Superior temporal gyrus (tissue), 1 donor: ENCODE data around the gene SPR.

ENCODE experiments used
- DNase-seq: peaks from one replicate; pipeline ENCODE4 v3.0.0-alpha.2; 2016; ENCODE audit errors: extremely low spot score

SPR gene

DNA sequence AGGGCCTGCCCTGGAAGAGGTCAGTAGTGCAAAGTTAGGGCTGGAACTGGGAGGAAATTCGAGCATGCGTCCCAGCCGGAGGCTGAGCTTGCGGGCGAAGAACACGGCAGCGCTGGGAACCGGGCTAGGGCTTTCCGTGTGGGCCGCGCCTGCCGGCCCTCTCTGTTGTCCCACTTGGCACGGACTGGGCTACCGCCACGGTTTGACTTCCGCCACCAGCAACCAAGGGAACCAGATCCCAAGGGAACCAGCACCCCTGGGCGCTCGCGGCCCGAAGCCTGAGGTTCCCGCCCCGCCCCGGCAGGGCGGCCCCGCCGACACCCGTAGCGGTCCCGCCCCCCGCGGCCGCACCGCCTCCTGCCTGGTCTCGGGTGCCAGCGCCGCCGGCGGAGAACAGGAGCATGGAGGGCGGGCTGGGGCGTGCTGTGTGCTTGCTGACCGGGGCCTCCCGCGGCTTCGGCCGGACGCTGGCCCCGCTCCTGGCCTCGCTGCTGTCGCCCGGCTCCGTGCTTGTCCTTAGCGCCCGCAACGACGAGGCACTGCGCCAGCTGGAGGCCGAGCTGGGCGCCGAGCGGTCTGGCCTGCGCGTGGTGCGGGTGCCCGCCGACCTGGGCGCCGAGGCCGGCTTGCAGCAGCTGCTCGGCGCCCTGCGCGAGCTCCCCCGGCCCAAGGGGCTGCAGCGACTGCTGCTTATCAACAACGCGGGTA is at the start of gene SPR:
Gene SPR, plus strand, starts transcription at position 377 of the 708 bp plus-strand sequence. Its CDS starts 25 bp downstream, at position 402.
- DNase-seq = peak; percentile 60

- DNase-seq = no peak
These were observed 47.1 kb upstream of the SPR start for GRCh38 chr2:72840066-72840465.

- DNase-seq = no peak
These were observed 45.6 kb upstream of the SPR start for GRCh38 chr2:72841462-72842125.

- DNase-seq = no peak
These were observed 43.9 kb upstream of the SPR start for GRCh38 chr2:72843301-72843700.

GRCh38 chr2:72846171-72847095 is 40.8 kb upstream of the SPR start:
- DNase-seq = no peak

DNA sequence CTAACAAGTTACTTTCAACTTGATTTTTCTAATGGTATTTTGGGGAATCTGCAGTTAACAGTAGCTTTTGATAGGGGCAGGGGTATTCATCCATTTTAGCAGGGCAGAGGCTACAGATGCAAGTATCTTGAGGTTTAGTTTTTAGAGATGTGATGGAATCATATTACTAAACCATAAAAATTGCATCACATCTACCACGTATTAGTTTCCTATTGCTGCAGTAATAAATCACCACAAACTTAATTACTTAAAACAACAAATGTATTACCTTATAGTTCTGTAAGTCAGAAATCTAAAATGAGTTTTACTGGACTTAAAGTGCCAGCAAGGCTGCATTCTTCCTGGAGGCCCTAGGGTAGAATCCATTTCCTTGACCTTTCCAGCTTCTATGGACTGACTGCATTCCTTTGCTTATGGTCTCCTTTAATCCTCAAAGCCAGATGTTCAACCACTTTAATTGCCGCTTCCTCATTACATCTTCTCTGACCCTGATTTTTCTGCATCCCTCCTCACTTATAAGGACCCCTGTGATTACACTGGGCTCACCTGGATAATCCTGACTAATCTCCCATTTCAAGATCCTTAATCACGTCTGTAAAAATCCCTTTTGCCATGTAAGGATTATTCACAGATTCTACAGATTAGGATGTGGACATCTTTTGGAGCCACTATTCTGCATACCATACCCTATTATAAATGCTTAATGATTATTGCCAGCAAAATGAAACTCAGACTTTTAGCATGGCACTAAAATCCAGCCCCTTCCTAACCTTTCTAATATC is 39.5 kb upstream of the SPR start:
- DNase-seq = no peak

DNA sequence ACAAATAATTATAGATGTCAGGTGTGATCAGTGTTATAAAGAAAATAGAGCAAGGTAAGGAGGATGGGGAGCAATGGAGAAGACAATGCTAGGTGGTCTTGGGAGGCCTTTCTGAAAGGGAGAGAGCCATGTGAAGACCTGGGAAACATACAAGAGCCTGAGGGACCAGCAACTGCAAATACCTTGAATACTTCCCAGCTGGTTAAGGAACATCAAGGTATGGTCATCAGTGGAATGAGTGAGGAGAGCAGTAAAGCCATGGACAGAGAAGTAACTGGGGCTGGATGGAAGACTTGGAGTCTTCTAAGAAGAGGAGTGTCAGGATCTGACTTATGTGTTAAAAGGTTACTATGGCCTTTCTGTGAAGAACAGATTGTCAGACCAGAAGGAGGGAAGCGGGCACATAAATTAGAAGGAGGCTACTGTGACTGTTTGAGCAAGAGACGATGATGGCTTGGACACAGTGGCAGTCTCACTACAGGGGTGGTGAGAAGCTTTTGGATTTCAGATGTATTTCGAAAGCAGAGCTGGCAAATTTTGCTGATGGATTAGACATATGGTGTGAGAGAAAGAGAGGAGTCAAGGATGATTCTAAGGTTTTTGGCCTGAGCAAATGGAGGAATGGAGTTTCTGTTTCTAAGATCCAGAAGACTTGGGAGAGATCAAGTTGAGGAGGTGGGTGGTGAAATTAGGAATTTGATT is 38.6 kb upstream of the SPR start:
- no peak for DNase-seq

DNA sequence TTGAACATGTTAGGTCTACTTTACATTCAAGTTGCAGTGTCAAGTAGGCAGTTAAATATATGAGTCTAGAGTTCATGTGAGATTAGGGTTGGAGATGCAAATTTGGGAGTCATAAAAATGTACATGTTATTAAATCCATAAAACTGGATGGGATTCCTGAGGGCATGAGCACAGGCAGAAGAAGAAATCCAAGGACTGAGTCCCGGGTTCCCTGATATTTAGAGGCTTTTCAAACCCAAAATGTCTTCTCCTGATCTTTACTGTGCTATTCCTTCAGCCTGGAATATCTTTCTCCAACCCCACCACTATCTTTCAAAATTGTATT is 38.1 kb upstream of the SPR start:
- no peak for DNase-seq

DNA sequence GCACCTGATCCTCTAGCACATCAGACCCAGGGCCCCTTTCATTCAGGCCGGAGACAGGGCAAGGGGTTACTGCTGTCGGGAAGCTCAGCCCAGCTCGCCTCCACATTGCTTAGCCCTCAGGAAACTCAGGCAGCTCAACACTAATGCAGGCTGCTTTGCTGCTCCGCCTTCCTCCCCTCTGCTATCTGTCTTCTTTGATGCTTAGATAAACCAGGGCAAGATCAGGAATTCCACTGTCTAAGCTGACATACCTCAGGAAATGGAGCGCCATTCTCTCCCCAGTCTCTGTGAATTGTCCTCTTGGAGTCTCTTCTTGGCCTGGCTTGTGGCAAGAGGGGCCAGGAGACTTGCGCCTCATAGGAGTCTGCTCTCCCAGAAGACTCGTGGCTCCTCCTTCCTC is 35.9 kb upstream of the SPR start:
- no peak for DNase-seq

DNA sequence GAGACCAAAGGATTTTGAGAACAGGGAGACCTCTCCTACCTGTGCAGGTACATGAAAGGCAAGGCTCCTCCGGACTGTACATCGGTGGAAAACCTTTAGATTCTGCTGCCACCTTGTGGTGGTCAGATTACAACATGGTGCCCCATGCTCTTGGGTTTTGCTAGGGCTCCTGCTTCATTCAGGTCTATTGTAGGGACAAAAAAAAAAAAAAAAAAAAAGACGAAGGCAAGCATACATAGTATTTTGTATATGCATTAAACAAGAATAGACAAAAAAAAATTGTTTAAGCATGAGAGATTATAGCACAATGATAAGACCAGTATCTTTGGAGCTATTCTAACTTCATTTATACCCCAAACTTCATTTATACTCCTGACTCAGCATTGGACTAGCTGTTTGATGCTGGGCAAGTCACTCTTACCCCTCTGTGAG is 27.4 kb upstream of the SPR start:
- DNase-seq = peak; percentile 91

GRCh38 chr2:72862239-72862988 is 24.8 kb upstream of the SPR start:
- DNase-seq = peak; percentile 94

GRCh38 chr2:72863046-72863445 is 24.2 kb upstream of the SPR start:
- DNase-seq = no peak

DNA sequence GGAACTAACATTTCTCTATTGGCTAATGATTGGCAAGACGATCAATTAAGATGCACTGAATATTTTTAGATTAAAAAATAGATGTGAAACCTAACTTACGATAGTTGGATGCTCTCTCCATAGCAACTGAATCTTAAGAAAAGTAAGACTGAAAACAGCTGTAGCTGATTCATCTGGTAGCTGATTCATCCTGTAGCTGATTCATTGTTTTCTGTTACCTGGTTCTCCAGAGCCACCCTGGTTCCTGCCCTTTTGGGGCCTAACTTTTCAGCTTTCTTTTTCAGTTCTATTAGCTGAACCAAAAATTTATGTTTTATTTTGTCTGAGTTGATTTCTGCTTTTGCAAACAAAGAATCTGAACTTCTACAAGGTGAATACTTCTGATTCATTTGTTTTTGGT is 22.7 kb upstream of the SPR start:
- DNase-seq = no peak

DNA sequence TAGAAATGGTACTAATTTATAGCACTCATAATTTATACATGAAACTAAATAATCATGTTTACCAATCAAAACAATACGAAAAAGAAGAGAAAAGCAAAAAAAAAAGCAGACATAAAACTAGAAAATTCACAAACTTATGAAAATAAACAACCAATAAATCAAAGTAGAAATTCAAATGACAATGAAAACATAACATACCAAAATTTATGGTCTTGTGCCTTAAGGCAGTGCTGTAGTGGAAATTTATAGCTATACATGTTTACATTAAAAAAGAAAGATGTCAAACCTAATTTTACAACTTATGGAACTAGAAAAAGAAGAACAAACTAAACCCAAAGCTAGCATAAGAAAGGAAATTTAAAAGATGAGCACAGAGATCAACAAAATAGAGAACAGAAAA is 16.1 kb upstream of the SPR start:
- DNase-seq = no peak

DNA sequence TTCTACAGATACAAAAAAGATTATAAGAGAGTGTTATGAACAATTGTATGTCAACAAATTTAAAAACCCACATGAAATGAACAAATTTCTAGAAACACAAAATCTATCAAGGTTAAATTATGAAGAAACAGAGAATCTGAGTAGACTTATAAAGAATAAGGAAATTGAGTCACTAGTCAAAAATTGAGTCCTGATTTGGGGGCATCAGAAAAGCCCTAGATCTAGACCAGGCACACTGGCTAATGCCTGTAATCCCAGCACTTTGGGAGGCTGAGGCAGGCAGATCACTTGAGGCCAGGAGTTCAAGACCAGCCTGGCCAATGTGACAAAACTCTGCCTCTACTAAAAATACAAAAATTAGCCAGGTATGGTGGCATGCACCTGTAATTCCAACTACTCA is 15.3 kb upstream of the SPR start:
- DNase-seq = no peak

DNA sequence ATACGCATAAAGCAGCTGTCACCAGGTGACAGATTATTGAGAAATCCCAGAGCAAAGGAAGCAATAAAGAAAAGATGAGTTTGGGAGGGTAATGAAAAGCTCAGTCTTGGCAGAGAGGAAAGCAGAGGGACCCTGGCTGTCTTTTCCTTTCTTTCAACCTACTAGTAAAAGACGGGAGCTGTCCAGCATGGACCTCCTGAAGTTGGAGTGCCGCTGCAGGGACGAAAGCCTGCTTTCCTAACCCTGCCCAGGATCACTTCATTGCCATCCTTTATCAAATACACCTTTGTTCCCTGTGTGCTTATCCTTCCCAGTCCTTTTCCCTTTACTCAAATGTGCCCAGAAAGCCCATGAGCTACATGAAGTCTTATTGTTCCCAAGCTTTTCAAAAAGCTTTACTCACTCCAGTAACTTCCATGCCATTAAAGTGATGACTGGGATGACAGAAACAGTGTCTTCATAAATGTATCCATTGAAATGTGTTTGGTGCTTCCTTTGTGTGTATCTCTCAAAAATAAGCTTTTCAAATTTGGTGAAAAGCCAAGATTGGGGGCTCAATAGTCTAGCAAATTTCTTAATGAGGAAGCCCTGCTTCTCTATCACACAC is 3.7 kb upstream of the SPR start:
- DNase-seq = no peak

- no peak for DNase-seq
These were observed 640 bp upstream of the SPR start for GRCh38 chr2:72886505-72887031.

GRCh38 chr2:72887740-72888437 is 681 bp downstream of the SPR start:
- DNase-seq = peak; percentile 91
